ENCODE results near the gene RPS6KA2.

Gene RPS6KA2

DNA sequence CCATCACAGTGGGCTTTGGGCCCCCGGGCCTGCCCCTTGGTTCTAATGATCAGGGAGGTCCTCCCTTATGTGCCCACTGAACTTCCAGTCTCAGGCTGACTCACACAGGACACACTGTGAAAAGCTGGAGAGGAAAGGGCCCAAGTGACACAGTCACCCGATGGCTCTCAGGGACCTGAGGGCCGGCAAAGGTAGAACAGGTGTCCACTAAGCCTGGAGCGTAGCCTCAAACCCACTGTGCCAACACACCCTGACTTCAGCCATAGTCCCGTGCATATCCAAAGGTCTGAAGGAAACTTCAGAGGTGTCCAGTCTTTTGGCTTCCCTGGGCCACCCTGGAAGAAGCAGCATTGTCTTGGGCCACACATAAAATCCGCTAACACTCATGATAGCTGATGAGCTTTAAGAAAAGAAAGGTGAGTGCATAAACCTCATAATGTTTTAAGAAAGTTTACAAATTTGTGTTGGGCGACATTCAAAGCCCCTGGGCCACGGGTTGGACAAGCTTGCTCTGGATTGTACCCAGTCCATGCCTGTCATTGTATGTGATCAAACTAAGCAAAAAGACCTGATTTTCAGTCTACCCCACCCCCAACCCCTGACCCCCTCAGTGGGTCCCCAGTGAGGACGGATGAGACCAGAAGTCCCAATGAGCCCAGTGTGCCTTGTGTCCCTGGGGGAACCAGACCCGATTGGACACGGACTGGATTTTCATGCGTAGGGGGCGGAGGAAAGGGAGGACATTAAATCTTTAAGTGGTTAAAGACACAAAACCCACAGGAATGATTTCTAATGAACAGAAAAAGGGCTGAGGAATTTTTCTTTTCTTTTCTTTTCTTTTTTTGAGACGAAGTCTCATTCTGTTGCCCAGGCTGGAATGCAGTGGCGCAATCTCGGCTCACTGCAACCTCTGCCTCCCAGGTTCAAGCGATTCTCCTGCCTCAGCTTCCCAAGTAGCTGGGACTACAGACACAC is 46.7 kb downstream of the RPS6KA2 start:
- ChIA-PET POLR2A (no interaction called here), CTCF (no interaction called here)
- no peak overlapping the region for H3K4me3 ChIP-seq (ENCODE audit: low read depth, low read length)
- TF ChIP-seq, protein P1, sequence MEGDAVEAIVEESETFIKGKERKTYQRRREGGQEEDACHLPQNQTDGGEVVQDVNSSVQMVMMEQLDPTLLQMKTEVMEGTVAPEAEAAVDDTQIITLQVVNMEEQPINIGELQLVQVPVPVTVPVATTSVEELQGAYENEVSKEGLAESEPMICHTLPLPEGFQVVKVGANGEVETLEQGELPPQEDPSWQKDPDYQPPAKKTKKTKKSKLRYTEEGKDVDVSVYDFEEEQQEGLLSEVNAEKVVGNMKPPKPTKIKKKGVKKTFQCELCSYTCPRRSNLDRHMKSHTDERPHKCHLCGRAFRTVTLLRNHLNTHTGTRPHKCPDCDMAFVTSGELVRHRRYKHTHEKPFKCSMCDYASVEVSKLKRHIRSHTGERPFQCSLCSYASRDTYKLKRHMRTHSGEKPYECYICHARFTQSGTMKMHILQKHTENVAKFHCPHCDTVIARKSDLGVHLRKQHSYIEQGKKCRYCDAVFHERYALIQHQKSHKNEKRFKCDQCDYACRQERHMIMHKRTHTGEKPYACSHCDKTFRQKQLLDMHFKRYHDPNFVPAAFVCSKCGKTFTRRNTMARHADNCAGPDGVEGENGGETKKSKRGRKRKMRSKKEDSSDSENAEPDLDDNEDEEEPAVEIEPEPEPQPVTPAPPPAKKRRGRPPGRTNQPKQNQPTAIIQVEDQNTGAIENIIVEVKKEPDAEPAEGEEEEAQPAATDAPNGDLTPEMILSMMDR (IDR thresholded peaks at IDR 0.05; ENCODE audit: insufficient read depth, low read length, missing control alignments) = no peak
- no peak for DNase-seq (ENCODE audit: low read depth, low spot score)

DNA sequence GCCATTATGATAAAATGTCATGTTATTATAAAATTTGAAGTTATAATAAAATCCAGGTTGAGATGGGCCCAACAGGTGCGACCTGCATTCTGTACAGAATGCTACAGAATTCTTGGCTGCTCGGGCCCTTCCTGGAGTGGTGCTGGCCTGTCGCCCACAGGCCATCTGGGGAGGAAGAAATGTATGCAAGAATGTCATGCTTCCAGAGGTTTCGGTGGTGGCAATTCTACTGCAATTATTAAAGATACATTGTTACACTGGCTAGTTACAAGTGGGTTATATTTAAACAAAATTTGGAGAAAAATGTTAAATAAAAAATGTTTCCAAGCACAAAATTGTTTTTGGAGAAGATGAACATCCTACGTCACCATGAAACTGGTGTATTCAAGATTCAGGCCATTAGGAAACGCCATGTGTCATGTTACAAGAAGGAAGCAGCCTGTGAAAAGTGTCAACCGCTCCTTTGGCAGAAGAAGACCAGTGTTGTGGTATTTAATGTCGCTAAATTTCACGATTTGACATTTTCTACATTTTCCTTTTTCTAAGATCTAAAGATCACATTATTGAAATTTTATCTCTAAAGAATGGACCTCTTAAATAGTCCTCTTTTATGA is 47.7 kb downstream of the RPS6KA2 start:
- ChIA-PET POLR2A (no interaction called here), CTCF (no interaction called here)

DNA sequence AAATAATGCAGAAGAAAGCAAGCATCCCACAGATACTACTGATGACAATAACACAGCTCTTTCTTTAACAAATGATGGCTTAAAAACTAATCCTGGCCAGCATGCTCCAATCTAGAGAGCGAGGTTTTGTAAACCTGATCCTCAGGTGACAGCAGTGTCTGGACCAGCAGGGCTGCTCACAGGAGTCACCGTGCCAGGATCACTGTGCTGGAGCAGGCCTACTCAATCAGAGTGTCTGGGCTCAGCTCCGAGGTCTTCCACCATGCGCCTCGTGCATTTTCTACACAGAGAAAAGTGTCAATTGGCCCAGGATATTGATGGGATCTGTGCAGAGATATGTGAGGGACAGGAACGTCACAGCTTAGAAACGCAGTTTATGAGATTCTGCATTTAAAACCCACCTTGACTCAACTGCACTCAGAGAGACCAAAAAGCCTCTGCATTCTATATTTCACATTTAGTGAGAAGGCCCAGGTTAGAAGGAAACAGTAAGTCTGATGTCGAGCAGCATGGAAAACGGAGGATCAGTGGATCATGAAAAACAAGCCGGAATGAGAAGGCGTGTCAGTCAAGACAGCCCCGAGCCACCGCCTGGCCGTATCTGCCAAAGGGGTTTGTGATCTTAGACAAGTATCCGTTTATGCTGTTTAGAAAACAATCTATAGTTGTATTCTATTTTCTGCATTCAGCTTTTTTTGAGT is 48.4 kb downstream of the RPS6KA2 start:
- no peak for DNase-seq (ENCODE audit: low read depth, low spot score)
- TF ChIP-seq, protein P1 (IDR thresholded peaks at IDR 0.05; ENCODE audit: insufficient read depth, low read length, missing control alignments) = no peak
- no peak overlapping the region for H3K4me3 ChIP-seq (ENCODE audit: low read depth, low read length)
- CTCF ChIA-PET = no interaction called here
- POLR2A ChIA-PET = interaction anchor here (0.7 to 1.3 kb wide), 2 partner anchors 12 to 216 kb away, joined by 3 read pairs; no protein-coding TSS in a partner anchor

More for the DNA sequence above, 47.7 kb downstream of the RPS6KA2 start:
- H3K4me3 ChIP-seq (ENCODE audit: low read depth, low read length) = no peak overlapping the region
- TF ChIP-seq, protein P1 (IDR thresholded peaks at IDR 0.05; ENCODE audit: insufficient read depth, low read length, missing control alignments) = no peak
- no peak for DNase-seq (ENCODE audit: low read depth, low spot score)

DNA sequence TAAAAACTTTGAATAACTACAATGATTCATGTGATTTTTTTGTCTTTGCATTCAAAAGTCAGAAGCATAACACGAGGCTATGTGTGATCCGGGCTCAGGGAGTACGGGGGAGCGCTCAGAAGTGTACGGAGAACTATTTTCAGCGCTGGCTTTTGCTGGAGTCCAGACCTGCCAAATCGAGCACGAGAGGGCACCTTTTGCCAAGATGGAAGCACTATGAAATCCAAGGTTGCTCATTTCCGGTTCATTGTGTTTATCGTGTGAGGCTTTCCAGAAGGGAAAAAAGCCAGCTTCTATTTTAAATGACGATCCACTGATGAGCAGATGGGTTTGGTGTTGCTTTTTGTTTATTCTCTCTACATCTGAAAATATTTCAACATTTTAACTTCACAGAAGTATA is 51.8 kb downstream of the RPS6KA2 start:
- CTCF ChIA-PET = no interaction called here
- TF ChIP-seq, protein P1 (IDR thresholded peaks at IDR 0.05; ENCODE audit: insufficient read depth, low read length, missing control alignments) = no peak
- H3K4me3 ChIP-seq (ENCODE audit: low read depth, low read length) = no peak overlapping the region
- POLR2A ChIA-PET = no interaction called here
- DNase-seq (ENCODE audit: low read depth, low spot score) = no peak

DNA sequence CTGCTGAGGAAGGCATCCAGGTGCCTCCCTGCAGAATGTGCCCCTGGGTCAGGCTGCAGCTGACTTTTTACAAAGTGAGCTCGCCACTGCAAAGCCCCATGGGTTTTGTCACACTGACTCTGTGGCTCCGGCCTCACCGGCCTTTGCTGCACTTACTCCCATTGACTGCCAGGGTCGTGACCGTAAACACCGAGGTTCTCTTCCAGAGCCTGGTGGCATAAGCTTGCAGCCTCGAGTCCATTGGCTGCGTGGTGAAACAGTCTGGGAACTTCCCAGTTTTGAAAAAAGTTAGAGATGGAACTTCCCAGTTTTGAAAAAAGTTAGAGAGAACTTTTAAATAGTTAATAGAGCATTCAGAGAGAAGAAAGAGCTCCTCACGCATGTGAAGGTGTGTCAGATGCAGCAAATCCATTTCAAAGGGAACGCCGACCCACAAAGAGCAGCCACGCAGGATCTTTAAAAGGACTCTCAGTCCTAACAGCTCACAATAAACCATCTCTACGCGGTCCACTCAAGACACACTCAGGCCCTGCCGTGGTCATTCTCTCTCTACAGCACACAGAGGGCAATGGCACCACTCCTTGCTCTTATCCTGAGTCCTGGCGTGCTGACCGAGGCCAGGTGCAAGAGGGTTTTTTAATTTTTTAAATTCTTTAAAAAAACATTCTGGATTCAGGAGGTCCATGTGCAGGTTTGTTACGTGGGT is 53.4 kb downstream of the RPS6KA2 start:
- TF ChIP-seq, protein P1 (IDR thresholded peaks at IDR 0.05; ENCODE audit: insufficient read depth, low read length, missing control alignments) = no peak
- DNase-seq (ENCODE audit: low read depth, low spot score) = no peak
- ChIA-PET POLR2A (no interaction called here), CTCF (interaction anchor here (0.6 to 0.7 kb wide), 2 partner anchors 15 to 202 kb away, joined by 3 read pairs; no protein-coding TSS in a partner anchor)
- H3K4me3 ChIP-seq (ENCODE audit: low read depth, low read length) = no peak overlapping the region

Measured in AG04449 (cell line).